HEK293T (cell line): ENCODE results near the gene ZBTB47.

Source experiments
- ARNT ChIP-seq: fragments of 450-650 bp; IDR thresholded peaks from 2 replicates; pipeline ENCODE4 v1.6.1; 2017; ENCODE audit warnings: mild to moderate bottlenecking
- BHLHE40 ChIP-seq: fragments of 450-650 bp; IDR thresholded peaks from 2 replicates; pipeline ENCODE4 v1.6.1; 2016; ENCODE audit warnings: mild to moderate bottlenecking, moderate library complexity, borderline replicate concordance
- FOXA1 ChIP-seq: fragments of 450-650 bp; IDR thresholded peaks from 2 replicates; pipeline ENCODE4 v1.6.1; 2016; ENCODE audit warnings: mild to moderate bottlenecking
- FOXM1 ChIP-seq: fragments of 450-650 bp; IDR thresholded peaks from 2 replicates; pipeline ENCODE4 v1.6.1; 2017; ENCODE audit warnings: mild to moderate bottlenecking, borderline replicate concordance
- HDGF ChIP-seq: fragments of 450-650 bp; IDR thresholded peaks from 2 replicates; pipeline ENCODE4 v1.6.1; 2017; ENCODE audit warnings: antibody characterized with exemption, borderline replicate concordance
- L3MBTL2 ChIP-seq: fragments of 450-650 bp; conservative IDR thresholded peaks from 2 replicates; pipeline ENCODE4 v1.6.1; 2016; ENCODE audit warnings: mild to moderate bottlenecking
- LEF1 ChIP-seq: fragments of 450-650 bp; IDR thresholded peaks from 2 replicates; pipeline ENCODE4 v1.6.1; 2017; ENCODE audit warnings: mild to moderate bottlenecking, borderline replicate concordance
- NFRKB ChIP-seq: fragments of 450-650 bp; IDR thresholded peaks from 2 replicates; pipeline ENCODE4 v1.6.1; 2016; ENCODE audit warnings: mild to moderate bottlenecking, moderate library complexity
- SP1 ChIP-seq: fragments of 450-650 bp; IDR thresholded peaks from 2 replicates; pipeline ENCODE4 v1.6.1; 2017
- SUZ12 ChIP-seq: fragments of 450-650 bp; IDR thresholded peaks from 2 replicates; pipeline ENCODE4 v1.6.1; 2016; ENCODE audit warnings: mild to moderate bottlenecking
- TARDBP ChIP-seq: fragments of 450-650 bp; IDR thresholded peaks from 2 replicates; pipeline ENCODE4 v1.6.1; 2016
- ZNF384 ChIP-seq: fragments of 450-650 bp; IDR thresholded peaks from 2 replicates; pipeline ENCODE4 v1.6.1; 2016

DNA sequence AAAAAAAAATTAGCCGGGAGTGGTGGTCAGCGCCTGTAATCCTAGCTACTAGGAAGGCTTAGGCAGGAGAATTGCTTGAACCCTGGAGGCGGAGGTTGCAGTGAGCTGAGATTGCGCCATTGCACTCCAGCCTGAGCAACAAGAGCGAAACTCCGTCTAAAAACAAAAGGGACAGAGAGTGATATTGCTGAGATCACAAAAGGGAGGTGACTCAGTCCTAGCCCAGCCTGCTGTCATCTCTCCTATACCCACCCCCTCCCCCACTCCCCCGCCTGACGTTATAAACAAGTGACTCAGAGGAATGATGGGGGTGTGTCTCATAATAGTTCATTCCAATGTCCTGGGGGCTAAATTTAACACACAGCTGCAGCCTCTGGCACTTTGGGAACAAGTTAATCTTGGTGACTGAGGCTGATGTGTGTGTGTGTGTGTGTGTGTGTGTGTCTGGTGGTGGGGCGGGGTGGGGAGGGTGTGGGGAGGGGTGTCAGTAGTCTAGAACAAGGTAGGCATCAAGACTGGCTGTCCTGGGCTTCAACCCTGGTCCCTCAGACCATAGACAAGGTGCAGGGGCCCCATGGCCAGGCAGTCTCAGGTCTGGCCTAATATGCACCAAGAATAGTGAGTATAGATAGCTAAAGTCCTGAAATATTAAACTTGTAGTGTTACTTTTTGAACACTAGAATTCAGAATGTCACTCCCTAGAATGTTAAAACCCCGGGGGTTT is 30.5 kb downstream of the ZBTB47 start:
- TF ChIP-seq FOXM1, result no peak
- TF ChIP-seq NFRKB, result no peak
- no peak for TF ChIP-seq HDGF
- no peak for TF ChIP-seq FOXA1
- TF ChIP-seq SP1, result no peak
- TF ChIP-seq ZNF384, result no peak
- no peak for TF ChIP-seq LEF1
- no peak for TF ChIP-seq L3MBTL2
- TF ChIP-seq SUZ12, result no peak
- TF ChIP-seq BHLHE40, result no peak
- no peak for TF ChIP-seq ARNT
- TF ChIP-seq TARDBP, result no peak
